Small intestine (tissue), 7 donors: ENCODE data around the gene HOXA10. TPM values are rescaled to one million over a fixed set of nuclear protein-coding genes. Genes with fewer than 3 reads are reported as not detected.

Source experiments
- DNase-seq, 2 donors: peaks; one replicate each; pipeline versions ENCODE4 v3.0.0 to v3.0.0-alpha.2; 2013
- FAIRE-seq: peaks from 2 replicates; lab custom pipeline; 2012; peaks lifted over from hg19 to GRCh38; lab: Jason Lieb, UNC
- H3K27ac ChIP-seq, 3 donors: one replicate each; pipeline ENCODE4 v1.5.1; 2013; ENCODE audit warnings: low read length in 2 of 3, mild to moderate bottlenecking in 2 of 3, control low read depth in 1 of 3, inconsistent platforms in 1 of 3, low read depth in 1 of 3, moderate library complexity in 1 of 3
- H3K27me3 ChIP-seq, 3 donors: one replicate each; pipeline ENCODE4 v1.6.1; 2013; ENCODE audit warnings: low read length in 3 of 3, inconsistent platforms in 1 of 3; ENCODE audit not compliant: control insufficient read depth in 3 of 3, insufficient read depth in 3 of 3
- H3K36me3 ChIP-seq, 3 donors: one replicate each; pipeline ENCODE4 v1.6.1; 2013; ENCODE audit warnings: low read length in 3 of 3, inconsistent platforms in 1 of 3, low read depth in 1 of 3, mild to moderate bottlenecking in 1 of 3, moderate library complexity in 1 of 3; ENCODE audit not compliant: control insufficient read depth in 3 of 3, insufficient read depth in 2 of 3
- H3K4me1 ChIP-seq, 3 donors: one replicate each; pipeline ENCODE4 v1.6.1; 2013; ENCODE audit warnings: low read length in 2 of 3, inconsistent platforms in 1 of 3, low read depth in 1 of 3, mild to moderate bottlenecking in 1 of 3, moderate library complexity in 1 of 3; ENCODE audit not compliant: control insufficient read depth in 3 of 3, insufficient read depth in 2 of 3
- H3K4me3 ChIP-seq, 3 donors: one replicate each; pipeline ENCODE4 v1.5.1; 2013; ENCODE audit warnings: low read length in 3 of 3, control low read depth in 1 of 3, inconsistent platforms in 1 of 3, low read depth in 1 of 3, mild to moderate bottlenecking in 1 of 3, moderate library complexity in 1 of 3
- H3K9me3 ChIP-seq, 2 donors: one replicate each; pipeline ENCODE4 v1.6.1; 2013; ENCODE audit warnings: low read depth in 1 of 2, low read length in 1 of 2; ENCODE audit not compliant: control insufficient read depth in 2 of 2, insufficient read depth in 1 of 2
- WGBS, 3 donors: extraction: QIAGEN DNeasy Blood & Tissue Kit; methylation state at CpG; one replicate each; pipeline ENCODE4 v1.1.7; 2013; 5-methylcytosine and 5-hydroxymethylcytosine counted together
- polyA plus RNA-seq, 4 donors: library from polyadenylated mRNA; stranded (reverse) in 3 of 4; unstranded in 1 of 4; fragments of 200-250 nt in 3 of 4; fragments of 120-200 nt in 1 of 4; gene quantifications; one replicate each; pipeline versions ENCODE4 v1.2.1 to v1.2.3, GENCODE V29; 2013
- donor health status: healthy with polysubstance abuse.
- donor health status: control.
- donor health status: control.
- donor health status: Bipolar disorder and iron deficiency.
- donor health status: healthy.

HOXA10 gene
- polyA plus RNA-seq, 4 donors = 0.06 to 19.8 TPM; not detected in 2

DNA sequence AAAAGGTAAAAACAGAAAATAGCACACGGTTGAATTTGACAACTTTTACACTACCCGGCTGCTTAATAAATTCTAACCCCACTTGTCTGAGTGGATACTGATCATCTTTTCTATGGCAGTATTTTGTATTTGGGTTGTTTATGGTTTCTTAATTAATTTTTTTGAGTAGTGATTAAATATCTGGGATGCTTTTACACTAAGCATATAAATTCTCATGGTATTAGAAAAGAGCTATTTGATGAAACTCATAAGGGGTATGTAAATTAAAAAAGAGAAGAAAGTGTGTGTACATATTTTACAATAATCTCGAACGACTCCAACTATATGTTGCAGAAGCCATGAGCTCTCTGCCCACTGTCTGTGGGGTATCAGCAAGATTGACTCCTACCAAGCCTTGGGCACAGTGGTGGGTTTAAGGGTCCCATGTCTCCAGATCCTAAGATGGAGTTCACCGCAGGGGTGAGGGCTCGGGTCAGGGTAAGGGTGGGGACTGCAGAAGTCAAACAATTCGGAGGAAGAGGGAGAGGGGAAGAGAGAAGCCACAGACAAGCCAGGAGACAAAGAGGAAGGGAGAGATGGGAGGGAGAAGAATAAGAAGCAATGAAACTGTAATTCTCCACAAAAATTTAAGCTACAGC, 33.3 kb upstream of the HOXA10 start:
- no peak overlapping the region for H3K4me3 ChIP-seq
- no peak for FAIRE-seq
- H3K27me3 ChIP-seq = peaks cover 3 to 97% (median 70%) of the 10 kb centered on the region in 3 donors
- H3K27ac ChIP-seq = no peak overlapping the region
- DNase-seq = no peak
- no peaks in the 10 kb centered on the region for H3K36me3 ChIP-seq
- peaks cover 0 to 21% (median 2%) of the 10 kb centered on the region in 3 donors for H3K4me1 ChIP-seq
- WGBS, 3 donors = 31 to 38% (median 35%) methylated on average over 7 of the region's 7 CpGs
- peaks cover 0 to 3% of the 10 kb centered on the region in 2 donors for H3K9me3 ChIP-seq

DNA sequence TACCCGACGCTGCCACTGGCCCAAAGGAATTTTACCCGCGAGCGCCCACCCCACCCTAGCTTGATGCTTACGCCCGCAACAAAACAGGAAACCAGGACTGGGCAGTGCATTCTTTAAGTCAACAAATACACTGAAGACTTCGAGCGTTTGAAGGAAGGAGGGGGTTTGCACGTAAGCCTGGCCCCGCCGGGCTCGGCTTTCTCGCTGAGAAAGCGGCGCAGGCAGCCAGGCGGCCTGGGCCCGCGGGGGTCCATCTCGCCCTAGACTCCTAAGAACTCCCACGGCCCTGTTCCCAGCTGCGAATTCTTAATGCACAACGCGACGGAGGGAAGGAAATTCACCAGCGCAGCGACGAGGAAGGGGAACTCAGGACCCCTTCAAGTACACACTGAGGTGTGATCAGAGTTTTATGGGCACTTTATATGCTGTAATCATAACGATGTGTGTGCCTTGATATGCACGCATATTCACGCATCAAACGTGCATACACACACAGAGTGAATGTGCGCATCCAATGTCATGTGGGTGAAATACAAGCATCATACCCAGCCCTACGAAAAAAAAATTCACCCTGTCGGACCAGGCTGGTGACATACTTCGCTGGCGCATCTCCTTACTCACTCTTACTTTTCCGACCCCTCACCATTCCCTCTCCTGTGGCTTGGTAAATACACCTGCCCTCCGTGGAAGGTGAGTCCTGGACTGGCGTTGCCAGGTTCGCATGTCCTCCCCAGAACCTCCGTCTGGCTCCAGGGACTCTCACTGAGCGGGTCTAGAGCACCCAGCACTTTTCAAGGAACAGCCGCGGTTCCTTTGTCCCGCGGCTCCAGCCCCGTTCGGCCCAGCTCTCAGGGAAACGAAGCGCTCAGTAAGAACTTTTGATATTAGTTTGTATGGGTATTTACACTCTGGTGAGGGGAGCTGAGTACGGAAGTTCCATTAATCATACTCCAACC, 31.5 kb upstream of the HOXA10 start:
- WGBS, 3 donors = 7 to 10% (median 7%) methylated on average over 52 of the region's 52 CpGs
- FAIRE-seq (no peak), DNase-seq (peak in 1 of 2 donors; percentile 44)
- no peak overlapping the region for H3K27ac ChIP-seq
- H3K27me3 ChIP-seq = peaks cover 8 to 98% (median 78%) of the 10 kb centered on the region in 3 donors
- H3K4me1 ChIP-seq = peaks cover 0 to 21% (median 2%) of the 10 kb centered on the region in 3 donors
- H3K9me3 ChIP-seq = peaks cover 0 to 3% of the 10 kb centered on the region in 2 donors
- peak overlapping the region in 2 of 3 donors; percentile 3 to 27 for H3K4me3 ChIP-seq
- H3K36me3 ChIP-seq = no peaks in the 10 kb centered on the region

DNA sequence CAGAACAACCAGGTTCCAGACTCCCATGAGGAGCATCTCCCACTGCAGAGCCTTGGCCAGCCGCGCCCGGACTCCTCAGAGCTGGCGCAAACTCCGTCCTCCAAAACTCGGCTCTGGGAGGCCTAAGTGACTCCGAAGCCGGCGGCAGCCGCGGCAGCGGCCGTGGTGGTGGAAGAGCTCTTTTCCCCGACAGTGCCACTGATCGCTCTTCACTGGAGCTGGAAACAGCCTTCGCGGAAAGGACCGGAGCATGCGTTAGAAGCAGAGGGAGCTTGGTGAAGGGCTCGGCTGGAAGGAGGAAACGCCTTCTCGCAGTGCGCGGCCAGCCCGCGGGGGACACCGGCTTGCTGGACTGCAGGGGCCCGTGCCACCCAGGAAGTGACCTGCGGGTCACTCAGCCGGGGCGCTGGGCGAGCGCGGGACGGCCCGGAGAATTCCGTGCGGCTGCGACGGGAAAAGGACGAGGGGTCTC, 30.8 kb upstream of the HOXA10 start:
- Histone ChIP-seq H3K36me3 (no peaks in the 10 kb centered on the region), H3K9me3 (peaks cover 0 to 3% of the 10 kb centered on the region in 2 donors), H3K27me3 (peaks cover 15 to 97% (median 79%) of the 10 kb centered on the region in 3 donors), H3K4me3 (peak overlapping the region in 1 of 3 donors; percentile 27), H3K27ac (no peak overlapping the region), H3K4me1 (peaks cover 0 to 17% (median 5%) of the 10 kb centered on the region in 3 donors)
- WGBS, 3 donors = 3 to 8% (median 3%) methylated on average over 35 to 41 of the region's 41 CpGs
- FAIRE-seq (no peak), DNase-seq (peak in 1 of 2 donors; percentile 53)

DNA sequence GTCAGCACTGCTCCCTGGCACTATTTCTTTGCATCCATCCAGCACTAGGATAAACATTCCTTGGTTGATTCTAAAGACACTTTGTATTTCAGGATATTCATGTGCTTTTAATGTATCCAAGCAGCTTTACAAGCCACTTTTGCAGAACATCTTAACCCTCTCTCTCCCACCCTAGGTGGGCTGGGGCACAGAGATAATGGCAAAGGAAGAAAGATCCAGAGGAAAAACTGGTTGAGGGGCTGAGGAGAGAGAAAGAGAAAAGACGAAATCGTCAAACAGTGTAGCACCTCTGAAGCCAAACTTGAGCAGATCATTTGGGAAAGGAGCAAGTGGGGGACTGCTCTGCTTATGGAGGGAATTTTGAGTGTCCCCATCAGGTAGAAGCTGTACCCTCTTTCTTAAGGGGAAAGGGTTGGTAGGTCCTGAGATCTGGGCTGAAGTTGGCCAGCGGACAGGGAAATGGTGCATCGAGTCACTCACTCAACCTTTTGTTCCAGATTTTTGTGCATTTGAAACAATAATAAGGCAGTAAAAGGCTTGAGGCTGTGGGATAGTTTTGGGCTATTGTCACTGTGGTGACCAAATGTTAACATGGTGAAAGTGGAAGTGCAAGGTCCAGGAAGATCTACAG, 30.0 kb upstream of the HOXA10 start:
- peaks cover 0 to 13% (median 5%) of the 10 kb centered on the region in 3 donors for H3K4me1 ChIP-seq
- H3K9me3 ChIP-seq = peaks cover 0 to 3% of the 10 kb centered on the region in 2 donors
- no peak overlapping the region for H3K4me3 ChIP-seq
- no peak overlapping the region for H3K27ac ChIP-seq
- 13 to 27% (median 16%) methylated on average over 4 of the region's 4 CpGs for WGBS, 3 donors
- FAIRE-seq = no peak
- H3K36me3 ChIP-seq = no peaks in the 10 kb centered on the region
- DNase-seq = no peak
- H3K27me3 ChIP-seq = peaks cover 15 to 93% (median 75%) of the 10 kb centered on the region in 3 donors

DNA sequence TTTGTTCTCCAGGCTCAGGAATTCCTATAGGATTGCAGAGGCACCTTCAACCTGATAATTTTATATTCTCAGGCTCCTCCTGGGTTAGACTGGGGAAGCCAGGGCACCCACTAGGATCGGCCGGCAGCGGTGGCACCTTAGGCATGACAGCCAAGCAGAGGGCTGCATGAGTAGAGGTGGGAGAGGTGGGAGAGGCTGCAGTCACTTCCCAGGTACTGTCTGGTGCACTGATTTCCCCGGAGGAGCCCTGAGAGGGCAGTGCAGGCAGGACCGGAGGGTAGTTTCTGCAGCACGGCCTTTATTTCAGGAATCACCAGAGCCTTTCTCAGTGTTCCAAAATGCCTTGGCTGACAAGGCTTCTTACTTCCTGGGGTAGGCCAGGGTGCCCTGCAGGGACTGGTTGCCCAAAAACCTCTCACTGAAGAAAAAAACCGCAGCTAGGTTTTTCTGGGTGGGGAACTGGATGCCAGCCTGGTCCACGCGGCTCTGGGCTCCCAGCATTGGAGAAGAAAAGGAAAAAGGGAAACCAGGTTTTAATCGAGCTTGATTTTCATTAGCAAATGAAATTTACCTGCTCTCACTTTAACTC, 29.3 kb upstream of the HOXA10 start:
- Histone ChIP-seq H3K36me3 (no peaks in the 10 kb centered on the region), H3K4me3 (no peak overlapping the region), H3K27ac (no peak overlapping the region), H3K9me3 (peaks cover 0 to 3% of the 10 kb centered on the region in 2 donors), H3K4me1 (peaks cover 0 to 13% (median 5%) of the 10 kb centered on the region in 3 donors), H3K27me3 (peaks cover 18 to 93% (median 74%) of the 10 kb centered on the region in 3 donors)
- no peak for FAIRE-seq
- WGBS, 3 donors = 11 to 14% (median 11%) methylated on average over 10 of the region's 10 CpGs
- no peak for DNase-seq

DNA sequence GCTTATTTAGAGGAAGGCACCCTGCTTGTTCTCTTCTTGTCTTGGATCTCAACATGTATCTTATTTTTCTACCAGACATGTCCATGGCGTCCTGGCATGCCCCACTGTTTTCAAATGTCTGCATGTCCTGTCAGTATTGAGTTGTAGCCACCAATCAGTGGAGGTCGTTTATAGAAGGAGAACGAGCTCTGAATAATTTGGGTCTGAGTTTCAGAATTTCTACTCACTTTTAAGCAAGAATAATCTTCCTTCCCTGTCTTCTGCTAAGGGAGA, 28.7 kb upstream of the HOXA10 start:
- no peak for DNase-seq

DNA sequence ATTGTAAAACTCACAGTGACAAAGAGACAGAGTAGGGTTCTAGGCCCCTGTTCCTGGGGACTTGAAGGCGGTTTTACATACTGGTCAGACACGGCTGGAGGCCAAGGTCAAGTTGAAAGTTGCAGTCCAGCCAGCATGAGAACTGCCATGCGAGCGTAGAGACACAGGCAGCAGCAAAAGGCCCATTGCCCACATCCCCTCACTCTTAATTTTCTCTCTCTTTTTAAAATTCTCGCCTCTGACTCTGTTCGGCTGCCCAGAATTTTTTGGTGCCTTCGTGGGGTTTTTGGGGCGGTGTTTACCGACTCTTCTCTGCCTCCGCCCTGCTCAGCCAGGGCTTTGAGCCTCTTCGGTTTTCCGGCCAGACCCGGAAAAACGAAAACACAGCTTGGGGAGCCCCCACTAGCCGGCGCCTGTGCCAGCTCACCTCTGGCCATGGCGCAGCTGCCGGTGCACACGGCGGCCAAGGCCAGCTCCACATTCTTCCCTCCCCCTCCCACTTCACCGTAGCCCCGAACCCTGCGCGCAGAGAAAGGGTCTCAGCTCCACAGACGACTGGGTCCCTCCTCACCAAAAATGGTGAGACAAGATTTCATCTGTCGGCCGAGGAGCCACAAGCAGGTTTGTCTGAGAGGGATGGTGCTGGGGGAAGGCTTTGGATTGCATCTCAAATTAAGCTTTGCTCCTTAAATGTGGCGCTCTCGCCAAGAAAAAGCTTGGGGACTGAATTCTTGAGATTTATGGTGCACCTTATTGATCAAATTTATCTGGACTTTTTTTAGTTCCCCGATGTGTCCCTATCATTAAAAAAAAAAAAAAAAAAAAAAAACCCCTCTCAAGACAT, 28.1 kb upstream of the HOXA10 start:
- Histone ChIP-seq H3K9me3 (peaks cover 0 to 3% of the 10 kb centered on the region in 2 donors), H3K27ac (peak overlapping the region in 1 of 3 donors; percentile 3), H3K36me3 (no peaks in the 10 kb centered on the region), H3K27me3 (peaks cover 18 to 94% (median 71%) of the 10 kb centered on the region in 3 donors), H3K4me1 (peaks cover 0 to 13% (median 5%) of the 10 kb centered on the region in 3 donors), H3K4me3 (no peak overlapping the region)
- FAIRE-seq = no peak
- 14 to 20% (median 17%) methylated on average over 30 of the region's 30 CpGs for WGBS, 3 donors
- no peak for DNase-seq

More for the DNA sequence above, 28.7 kb upstream of the HOXA10 start:
- 7 to 11% (median 8%) methylated on average over 3 of the region's 3 CpGs for WGBS, 3 donors
- Histone ChIP-seq H3K4me3 (no peak overlapping the region), H3K27me3 (peaks cover 18 to 93% (median 71%) of the 10 kb centered on the region in 3 donors), H3K36me3 (no peaks in the 10 kb centered on the region), H3K4me1 (peaks cover 0 to 13% (median 5%) of the 10 kb centered on the region in 3 donors), H3K27ac (no peak overlapping the region), H3K9me3 (peaks cover 0 to 3% of the 10 kb centered on the region in 2 donors)
- no peak for FAIRE-seq
